HG03575 (cell line): ENCODE data around the gene PHYKPL.
"Not testable (repeated sequence)": the region's sequence is repeated elsewhere in the genome, so short reads cannot be mapped to it uniquely, and the experiment has no call there.

Experiments
- ATAC-seq: cut with Tn5 transposase; IDR thresholded peaks from one replicate; pipeline ENCODE4 v1.9.1; 2021; ENCODE audit not compliant: unreplicated experiment, insufficient number of reproducible peaks, low FRiP score; ENCODE audit errors: extremely low read depth

The PHYKPL gene

DNA sequence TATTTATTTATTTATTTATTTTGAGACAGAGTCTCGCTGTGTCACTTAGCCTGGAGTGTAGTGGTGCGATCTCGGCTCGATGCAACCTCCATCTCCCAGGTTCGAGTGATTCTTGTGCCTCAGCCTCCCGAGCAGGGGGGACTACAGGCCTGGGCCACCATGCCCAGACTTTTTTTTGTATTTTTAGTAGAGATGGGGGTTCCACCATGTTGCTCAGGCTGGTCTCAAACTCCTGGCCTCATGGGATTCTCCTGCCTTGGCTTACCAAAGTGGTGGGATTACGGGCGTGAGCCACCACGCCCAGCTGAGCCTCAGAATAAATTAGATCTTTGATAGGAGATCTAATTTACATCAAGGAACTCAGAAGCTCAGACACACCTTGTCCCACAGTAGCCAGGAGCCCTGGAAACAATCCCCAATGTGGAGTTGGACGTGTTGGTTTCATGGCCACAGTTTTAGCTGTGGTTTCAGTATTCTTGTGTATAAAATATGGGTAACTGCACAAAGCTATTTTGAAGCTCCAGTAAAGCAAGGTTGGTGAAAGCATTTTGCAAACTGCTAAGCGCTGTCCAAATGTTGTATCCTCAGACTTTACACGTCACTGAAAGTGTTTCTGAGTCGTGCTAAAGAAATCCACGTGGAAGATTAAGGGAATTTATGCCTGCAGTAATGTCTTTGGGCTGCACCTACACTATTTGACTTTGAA, 31.2 kb downstream of the PHYKPL start:
- ATAC-seq = no peak

DNA sequence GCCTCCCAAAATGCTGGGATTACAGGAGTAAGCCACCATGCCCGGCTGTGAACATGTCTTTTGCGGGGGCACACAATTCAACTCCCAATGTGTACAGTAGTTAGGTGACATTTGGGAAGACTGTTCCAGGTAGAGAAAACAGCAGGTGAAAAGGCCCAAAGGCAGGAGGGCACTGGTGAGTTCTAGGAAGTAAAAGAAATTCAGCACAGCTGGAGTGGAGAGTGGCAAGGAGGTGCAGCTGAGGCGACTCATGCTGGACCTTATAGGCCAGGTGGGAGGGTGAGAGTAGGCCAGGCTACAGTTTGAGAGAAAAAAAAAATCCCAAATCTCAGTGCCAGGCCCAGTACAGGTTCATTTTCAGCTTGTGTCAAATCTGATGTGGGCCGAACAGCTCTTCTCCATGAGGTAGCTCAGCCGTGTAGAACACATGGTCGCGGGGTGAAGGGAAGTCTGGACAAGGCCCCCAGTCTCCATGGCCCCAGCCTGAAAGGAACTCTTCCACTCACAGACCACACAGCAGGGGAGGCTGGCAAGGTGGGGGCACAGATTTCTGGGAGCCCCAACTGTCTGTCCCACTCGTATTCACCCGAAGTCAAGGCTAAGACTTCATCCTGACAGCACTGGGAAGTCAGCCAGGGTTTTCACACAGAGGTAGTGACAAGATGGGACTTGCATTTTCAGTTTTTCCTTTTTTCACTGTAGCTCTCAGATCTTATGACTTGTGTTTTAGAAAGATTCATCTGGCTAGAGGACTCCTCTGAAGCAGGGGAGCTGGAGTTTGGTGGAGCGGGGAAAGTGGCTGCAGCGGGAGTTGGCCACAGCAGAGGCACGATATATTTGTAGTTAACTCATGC, 32.8 kb downstream of the PHYKPL start:
- ATAC-seq = no peak

DNA sequence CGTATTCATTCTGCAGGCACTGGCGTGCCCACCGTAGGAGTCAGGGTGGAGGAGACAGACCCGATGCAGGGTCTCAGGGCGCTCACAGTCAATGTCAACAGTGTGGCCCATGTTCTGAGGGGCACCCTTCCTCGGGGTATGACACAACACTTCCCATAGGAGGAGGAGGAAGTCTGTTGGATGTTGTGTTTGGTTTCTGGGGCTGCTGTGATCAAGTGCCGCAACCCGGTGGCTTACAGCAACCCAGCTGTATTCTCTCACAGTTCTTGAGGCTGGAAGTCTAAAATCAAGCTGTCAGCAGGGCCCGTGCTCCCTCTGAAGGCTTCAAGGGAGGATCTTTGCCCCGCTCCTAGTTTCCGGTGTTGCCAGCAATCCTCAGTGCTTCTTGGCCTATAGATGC, 33.9 kb downstream of the PHYKPL start:
- ATAC-seq = no peak

DNA sequence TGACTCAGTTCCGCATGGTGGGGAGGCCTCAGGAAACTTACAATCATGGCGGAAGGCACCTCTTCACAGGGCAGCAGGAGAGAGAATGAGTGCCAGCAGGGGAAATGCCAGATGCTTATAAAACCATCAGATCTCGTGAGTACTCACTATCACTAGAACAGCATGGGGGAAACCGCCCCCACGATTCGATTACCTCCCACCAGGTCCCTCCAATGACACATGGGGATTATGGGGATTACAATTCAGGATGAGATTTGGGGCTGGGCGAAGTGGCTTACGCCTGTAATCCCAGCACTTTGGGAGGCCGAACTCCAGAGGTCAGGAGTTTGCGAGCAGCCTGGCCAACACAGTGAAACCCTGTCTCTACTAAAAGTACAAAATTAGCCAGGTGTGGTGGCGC, 34.5 kb downstream of the PHYKPL start:
- not testable (repeated sequence) for ATAC-seq

DNA sequence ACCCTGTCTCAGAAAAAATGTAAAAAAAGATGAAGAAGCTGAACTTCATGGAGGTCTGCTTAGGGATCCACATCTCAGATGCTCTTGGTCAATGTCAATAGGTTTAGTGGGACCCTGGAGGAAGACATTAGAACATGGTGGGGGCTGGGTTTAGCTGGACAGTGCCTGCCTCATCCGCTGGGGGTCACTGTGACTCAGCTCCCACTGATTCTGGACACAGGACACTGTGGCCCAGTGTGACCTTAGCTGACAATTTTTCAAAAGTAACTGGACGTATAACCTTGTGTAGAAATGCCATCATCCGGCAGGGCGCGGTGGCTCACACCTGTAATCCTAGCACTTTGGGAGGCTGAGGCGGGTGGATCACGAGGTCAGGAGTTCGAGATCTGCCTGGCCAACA, 35.6 kb downstream of the PHYKPL start:
- no peak for ATAC-seq

DNA sequence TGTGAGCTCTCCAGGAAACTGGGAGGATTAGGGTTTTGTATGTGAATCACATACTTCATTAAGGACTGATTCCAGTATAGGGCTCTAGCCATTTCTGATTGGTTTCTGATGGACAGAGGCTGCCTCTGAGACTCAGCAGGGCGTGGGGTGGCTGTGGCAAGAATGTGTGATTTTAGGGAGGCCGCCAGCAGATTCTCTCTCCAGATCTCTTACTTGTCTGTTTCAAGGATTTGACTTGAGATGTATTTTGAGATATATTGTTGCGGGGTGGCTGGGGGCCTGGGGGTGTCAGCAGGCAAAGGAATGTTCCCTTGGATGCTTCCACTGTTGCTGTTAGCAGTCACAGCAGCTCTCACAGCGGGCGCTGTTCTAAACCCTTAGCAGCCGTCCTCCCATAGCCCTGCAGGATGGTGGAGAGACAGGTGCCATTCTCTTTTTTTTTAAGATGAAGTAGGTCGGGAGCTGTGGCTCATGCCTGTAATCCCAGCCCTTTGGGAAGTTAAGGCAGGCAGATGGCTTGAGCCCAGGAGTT, 36.3 kb downstream of the PHYKPL start:
- ATAC-seq = no peak

DNA sequence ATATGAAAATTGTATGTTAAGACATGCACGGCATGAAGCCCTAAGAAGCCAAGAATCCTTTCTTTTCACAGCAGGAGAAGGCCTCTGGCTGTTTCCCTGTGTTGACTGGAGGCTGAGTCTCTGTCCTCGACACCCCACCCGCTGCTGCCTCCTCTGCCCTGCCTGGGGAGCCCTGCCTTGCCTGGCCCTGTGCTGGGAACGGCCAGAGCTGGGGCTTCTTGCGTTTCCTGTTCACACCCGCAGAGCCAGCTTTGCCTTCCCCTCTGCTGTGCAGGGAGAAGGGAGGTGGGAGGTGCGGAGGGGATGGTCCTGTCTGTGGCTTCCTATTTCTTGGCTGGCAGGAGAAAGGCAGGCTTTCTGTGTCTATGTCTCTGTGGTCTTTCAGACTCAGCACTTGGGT, 38.6 kb downstream of the PHYKPL start:
- no peak for ATAC-seq

DNA sequence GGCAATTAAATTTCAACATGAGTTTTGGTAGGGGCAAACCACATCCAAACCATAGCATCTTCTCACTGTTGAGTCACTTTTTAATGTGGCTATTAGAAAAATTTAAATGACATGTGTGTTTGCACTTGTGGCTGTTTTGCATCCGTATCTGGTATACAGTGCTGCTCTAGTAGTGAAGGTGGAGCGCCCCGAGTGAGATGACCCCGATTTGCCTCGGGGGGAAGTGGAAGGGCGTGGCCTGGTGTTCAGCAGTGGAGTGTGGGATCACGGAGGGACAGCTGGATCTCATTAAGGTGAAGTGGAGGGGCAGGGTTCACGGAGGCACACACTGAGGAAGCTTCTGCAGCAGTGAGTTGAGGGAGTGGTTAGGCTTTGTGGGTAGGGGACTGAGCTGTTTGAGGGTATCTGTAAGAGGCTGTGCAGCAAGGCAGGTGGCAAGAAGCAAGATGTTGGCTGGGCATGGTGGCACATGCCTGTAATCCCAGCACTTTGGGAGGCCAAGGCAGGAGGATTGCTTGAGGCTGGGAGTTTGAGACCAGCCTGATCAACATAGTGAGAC, 39.3 kb downstream of the PHYKPL start:
- ATAC-seq = no peak

DNA sequence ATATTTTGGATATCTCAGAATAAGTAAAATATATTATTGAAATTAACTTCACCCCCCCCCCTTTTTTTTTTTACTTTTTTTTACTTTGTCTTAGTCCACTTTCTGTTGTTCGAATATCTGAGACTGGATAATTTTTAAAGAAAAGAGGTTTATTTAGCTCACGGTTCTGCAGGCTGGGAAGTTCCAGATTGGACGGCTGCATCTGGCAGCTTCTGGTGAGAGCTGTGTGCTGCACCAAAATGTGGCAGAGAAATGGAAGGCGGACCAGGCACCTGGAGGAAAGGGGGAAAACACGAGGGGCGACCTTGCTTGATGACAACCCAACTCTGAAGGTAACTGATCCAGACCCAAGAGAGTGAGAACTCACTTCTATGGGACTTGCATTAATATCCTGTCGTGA, 39.8 kb downstream of the PHYKPL start:
- ATAC-seq = no peak

DNA sequence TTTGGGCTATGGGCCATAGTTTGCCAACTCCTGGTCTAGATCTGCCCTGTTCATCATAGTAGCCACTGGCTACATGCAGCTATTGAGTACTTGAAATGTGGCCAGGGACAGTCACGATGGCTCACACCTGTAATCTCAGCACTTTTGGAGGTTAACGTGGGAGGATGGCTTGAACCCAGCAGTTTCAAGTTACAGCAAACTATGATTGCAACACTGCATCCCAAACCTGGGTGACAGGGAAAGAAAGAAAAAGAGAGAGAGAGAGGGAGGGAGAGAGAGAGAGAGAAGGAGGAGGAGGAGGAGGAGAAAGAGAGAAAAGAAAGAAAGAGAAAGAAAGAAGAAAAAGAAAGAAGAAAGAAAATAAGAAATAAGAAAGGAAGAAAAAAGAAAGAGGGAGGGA, 40.4 kb downstream of the PHYKPL start:
- no peak for ATAC-seq

DNA sequence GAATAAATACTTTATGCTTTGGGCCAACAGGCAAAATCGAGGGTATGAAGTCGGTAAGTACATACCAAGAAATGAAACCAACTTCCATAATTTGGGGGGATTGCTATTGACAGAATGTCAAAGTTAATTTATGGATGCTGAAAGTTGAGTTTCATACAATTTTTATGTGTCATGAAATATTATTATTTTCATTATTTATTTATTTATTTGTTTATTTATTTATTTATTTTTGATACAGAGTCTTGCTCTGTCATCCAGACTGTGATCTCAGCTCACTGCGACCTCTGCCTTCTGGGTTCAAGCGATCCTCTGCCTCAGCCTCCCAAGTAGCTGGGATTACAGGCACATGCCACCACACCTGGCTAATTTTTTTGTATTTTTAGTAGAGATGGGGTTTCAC, 40.9 kb downstream of the PHYKPL start:
- ATAC-seq = no peak

DNA sequence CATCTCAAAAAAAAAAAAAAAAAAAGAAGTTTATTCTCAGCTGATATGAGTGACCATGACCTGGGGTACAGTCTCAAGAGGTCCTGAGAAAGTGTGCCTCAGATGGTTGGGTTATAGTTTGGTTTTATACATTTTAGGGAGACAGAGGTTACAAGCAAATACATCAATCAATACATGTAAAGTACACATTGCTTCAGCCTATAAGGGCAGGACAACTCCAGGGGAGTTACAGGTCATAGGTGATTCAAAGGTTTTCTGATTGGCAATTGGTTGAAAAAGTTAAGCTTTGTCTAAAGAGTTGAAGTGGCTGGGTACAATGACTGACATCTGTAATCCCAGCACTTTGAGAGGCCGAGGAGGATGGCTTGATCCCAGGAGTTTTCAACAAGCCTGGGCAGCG, 43.2 kb downstream of the PHYKPL start:
- ATAC-seq = no peak

DNA sequence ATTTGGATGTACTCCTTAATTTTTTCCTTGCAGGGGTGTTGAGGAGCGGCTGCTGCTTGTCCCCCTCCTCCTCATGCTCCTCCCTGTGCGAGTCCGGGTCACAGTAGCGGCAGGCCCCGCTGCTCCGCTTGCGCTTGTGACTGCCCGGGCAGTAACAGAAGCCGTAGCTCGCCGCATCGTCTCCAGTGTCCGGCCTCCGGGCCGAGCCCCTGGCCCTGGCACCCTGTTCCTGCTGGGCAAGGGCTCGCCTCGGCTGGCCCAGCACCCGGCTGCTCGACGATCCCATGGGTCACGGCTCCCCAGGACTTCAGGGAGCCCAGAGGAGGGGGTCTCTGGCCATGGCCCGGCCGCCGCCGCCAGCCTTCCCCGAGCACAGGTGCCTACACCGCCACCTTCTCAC, 45.6 kb downstream of the PHYKPL start, which contains the start of gene GMCL2:
Gene GMCL2 (minus strand): TSS at position 358 of the 400 bp plus-strand sequence. CDS start 72 bp downstream, at position 286.
- no peak for ATAC-seq

DNA sequence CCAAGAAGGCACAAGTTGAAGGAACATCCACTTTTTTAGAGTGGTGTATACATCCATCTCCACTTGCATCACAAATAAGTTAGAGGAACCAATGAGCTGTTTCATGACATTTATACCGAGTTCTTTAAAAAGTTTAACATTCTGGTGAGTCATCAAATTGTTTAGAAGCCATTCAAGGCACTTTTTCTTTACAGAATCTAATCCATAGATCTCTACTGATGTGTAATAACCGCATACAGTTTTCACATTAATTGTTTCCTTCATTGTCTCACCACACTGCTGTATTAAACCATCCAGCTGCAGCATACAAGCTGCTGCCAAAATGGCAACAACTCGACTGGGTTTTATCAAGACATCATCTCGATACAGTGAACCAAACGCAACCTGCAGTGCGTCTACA, 46.2 kb downstream of the PHYKPL start:
- no peak for ATAC-seq

DNA sequence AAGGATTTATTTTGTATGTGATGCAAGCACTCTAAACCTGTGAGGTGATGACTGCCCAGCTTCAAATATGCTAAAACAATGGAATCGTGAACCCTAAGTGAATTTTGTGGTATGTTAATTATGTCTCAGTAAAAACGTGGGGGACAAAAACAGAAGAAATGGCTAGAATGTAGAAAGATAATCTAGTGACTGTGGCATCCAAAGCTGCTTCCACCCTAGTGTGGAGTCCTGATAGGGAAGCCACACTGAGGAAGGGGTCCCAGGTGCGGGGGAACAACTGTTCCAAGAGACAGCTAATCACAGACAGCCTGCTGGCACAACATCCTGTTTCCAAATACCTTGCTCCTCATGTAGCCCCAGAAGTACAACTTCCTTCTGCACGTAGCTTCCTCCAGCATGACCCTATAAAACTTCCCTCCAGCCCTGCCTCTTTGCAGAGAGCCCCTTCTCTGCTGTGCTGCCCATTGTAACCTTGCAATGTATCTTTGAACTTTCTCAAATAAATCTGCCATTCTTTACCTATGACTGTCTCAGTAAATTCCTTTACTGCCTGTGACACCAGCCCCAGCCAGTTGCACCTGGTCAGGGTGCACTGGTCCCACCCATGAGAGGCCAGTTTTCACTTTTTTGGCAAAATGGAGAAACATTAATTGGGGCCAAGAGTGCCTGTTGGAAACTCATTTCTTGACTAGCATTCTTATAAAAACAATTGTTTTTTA, 50.3 kb downstream of the PHYKPL start:
- ATAC-seq = no peak

DNA sequence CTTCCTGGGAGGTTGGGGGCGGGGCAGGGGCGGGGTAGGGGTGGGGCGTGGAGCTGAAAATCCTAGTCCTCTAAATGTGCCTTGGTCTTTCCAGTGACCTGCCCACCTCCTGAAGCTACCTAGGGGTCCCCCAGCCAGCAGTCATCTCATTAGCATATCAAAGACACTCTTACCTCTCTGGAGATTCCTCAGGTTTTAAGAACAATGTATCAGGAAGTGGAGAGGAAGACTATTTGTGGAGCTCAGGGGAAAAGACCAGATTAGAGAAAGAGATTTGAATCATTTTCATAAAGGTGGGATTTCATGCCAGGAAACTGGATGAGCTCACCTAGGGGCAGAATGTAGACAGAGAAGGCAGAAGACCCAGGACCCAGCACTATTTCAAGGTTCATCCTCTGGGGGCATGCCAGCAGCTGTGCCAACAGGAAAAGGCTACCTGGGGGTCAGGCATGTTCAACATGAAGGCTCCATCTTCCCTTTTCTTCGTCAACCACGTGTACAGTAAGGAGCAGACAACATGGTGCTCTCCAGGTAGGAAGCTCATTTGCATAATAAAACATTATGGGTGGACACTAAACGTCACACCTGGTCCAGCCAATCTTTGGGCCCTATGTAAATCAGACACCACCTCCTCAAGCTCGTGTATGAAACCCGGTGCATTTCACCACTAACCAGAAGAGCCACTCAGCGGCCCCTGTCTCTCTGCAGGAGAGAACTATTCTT, 52.3 kb downstream of the PHYKPL start:
- no peak for ATAC-seq

DNA sequence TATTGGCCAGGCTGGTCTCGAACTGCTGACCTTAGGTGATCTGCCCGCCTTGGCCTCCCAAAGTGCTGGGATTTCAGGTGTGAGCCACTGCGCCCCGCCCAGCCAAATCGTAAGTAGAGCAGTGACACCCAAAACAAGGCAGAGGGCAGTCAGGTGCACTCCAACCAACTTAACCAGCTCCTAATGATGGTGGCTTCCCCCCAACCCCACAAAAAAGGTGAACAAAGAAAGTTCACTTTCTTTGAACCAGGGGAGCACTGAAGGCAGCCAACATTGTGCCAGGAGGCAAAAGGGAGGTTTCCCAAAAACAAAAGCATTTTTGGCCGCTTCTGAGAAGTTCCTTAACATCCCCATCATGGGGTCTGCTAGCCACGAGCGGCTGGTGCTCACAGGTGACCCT, 55.0 kb downstream of the PHYKPL start:
- ATAC-seq = no peak

DNA sequence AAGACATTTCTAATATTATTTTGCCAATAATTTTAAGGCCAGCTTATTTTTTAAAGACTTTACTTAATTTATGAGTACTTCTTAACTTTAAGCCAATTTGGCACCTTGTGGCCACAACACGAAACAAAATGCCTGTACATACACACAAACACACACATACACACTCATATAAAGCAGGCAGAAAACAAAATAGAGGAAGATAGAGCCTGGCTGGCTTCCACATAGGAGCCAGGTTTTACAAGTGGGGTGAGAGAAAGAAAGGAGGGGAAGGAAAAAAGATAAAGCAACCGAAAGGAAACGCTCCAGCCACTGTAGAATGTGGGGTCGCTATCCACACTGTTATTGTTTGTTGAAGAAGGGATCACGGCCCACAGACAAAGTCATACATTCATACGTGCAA, 55.8 kb downstream of the PHYKPL start:
- ATAC-seq = no peak

DNA sequence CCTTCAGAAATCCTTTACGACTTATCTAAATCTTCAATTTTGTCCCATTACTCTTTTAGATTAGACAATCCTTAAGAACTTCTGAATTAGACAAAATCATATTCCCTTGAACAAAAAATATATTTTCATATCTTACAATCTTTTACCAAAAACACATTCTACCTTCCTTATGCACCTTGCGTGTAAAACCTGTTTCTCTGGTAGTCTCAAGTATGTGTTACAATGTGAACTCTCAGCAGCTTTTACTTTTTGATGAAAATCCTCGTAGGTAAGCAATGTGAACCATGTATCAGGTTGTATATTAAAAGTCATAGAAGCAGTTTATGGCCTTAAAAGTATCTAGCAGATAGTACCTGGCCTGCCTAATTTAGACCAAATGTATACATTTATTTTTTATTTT, 58.1 kb downstream of the PHYKPL start:
- no peak for ATAC-seq
